Caco-2 (cell line): Measurements from ENCODE around the gene KLK10. TPM values are rescaled to one million over a fixed set of nuclear protein-coding genes. Genes with fewer than 3 reads are reported as not detected.
A peak's percentile ranks its signal among the peaks of the same experiment; 100 is the strongest.

Experiments
- Bru-seq: library from RNA; stranded (reverse); fragments of 400-500 nt; gene quantifications from one replicate; lab custom pipeline; 2021; lab: Mats Ljungman, UMichigan
- BruChase-seq, 2 experiments: library from RNA; stranded (reverse); fragments of 400-500 nt; gene quantifications; one replicate each; lab custom pipeline; 2021; lab: Mats Ljungman, UMichigan
- BruUV-seq: library from RNA; stranded (reverse); fragments of 400-500 nt; replicated peaks from 2 replicates; lab custom pipeline; 2021; lab: Mats Ljungman, UMichigan
- CTCF ChIA-PET: fragments of 300-600 bp; sonication (Branson Sonifier 250); formaldehyde crosslinking; loops from one replicate; lab custom pipeline; 2022; ENCODE audit warnings: antibody characterized with exemption; lab: Charles Lee
- POLR2A ChIA-PET: fragments of 300-600 bp; sonication (Branson Sonifier 250); formaldehyde crosslinking; loops from one replicate; lab custom pipeline; 2022; ENCODE audit warnings: antibody characterized with exemption; lab: Charles Lee
- DNase-seq, 2 experiments: peaks; one replicate each; pipeline versions ENCODE4 v3.0.0 to v3.0.0-alpha.2; 2020 to 2022
- H3K27me3 ChIP-seq: replicated peaks from 2 replicates; pipeline ENCODE4 v1.6.0; 2011; ENCODE audit warnings: low read length; ENCODE audit not compliant: control insufficient read depth, insufficient read depth
- H3K36me3 ChIP-seq: 2 replicates; pipeline ENCODE4 v1.5.1; 2011; ENCODE audit warnings: low read length; ENCODE audit not compliant: control insufficient read depth, insufficient read depth
- H3K4me1 ChIP-seq: fragments of 250-450 bp; sonication (Bioruptor Pico); 2 replicates; pipeline ENCODE4 v1.5.1; 2020; ENCODE audit warnings: mild to moderate bottlenecking
- H3K4me3 ChIP-seq: 2 replicates; pipeline ENCODE4 v1.5.1; 2011; ENCODE audit warnings: low read depth, mild to moderate bottlenecking, control low read depth, low read length
- H3K9me3 ChIP-seq: fragments of 250-450 bp; sonication (Bioruptor Pico); 2 replicates; pipeline ENCODE4 v1.5.1; 2020; ENCODE audit warnings: mild to moderate bottlenecking, moderate library complexity
- H3K27ac Mint-ChIP-seq: one replicate; pipeline ENCODE4 v1.8.0; 2022; ENCODE audit warnings: mixed read lengths; ENCODE audit not compliant: unreplicated experiment
- H3K27me3 Mint-ChIP-seq: one replicate; pipeline ENCODE4 v1.8.0; 2022; ENCODE audit warnings: mixed read lengths; ENCODE audit not compliant: insufficient read depth, unreplicated experiment
- H3K36me3 Mint-ChIP-seq: one replicate; pipeline ENCODE4 v1.8.0; 2022; ENCODE audit warnings: mild to moderate bottlenecking, mixed read lengths; ENCODE audit not compliant: insufficient read depth, unreplicated experiment
- H3K4me1 Mint-ChIP-seq: one replicate; pipeline ENCODE4 v1.8.0; 2022; ENCODE audit warnings: low read depth, mixed read lengths; ENCODE audit not compliant: unreplicated experiment
- H3K4me3 Mint-ChIP-seq: one replicate; pipeline ENCODE4 v1.8.0; 2022; ENCODE audit warnings: mild to moderate bottlenecking, moderate library complexity, mixed read lengths; ENCODE audit not compliant: unreplicated experiment
- H3K9me3 Mint-ChIP-seq: one replicate; pipeline ENCODE4 v1.8.0; 2022; ENCODE audit warnings: mixed read lengths; ENCODE audit not compliant: unreplicated experiment
- CTCF ChIP-seq, 2 experiments: fragments of 200-600 bp in 1 of 2; IDR thresholded peaks; 1 replicate in 1 of 2; 2 replicates in 1 of 2; pipeline versions ENCODE4 v1.5.1 to v1.8.0; 2011 to 2022; ENCODE audit warnings: antibody characterized with exemption in 1 of 2, control low read depth in 1 of 2, inconsistent platforms in 1 of 2, low read depth in 1 of 2, low read length in 1 of 2, mild to moderate bottlenecking in 1 of 2, moderate library complexity in 1 of 2; ENCODE audit not compliant: insufficient read depth in 1 of 2, severe bottlenecking in 1 of 2, unreplicated experiment in 1 of 2
- intact Hi-C: fragments of 100-400 bp; cut with micrococcal nuclease; formaldehyde crosslinking; loops from one replicate; pipeline ENCODE4 v1.10.0; 2022; ENCODE audit not compliant: unreplicated experiment
- long read RNA-seq: library from polyadenylated mRNA; stranded (forward); transcript quantifications from one replicate; pipeline ENCODE4 v2.0.0, GENCODE V29; 2022
- total RNA-seq: library from RNA; stranded (reverse); gene quantifications from 2 replicates; pipeline ENCODE4 v1.2.3, GENCODE V29; 2022

Gene KLK10
- not detected in 2 replicates for total RNA-seq
- not detected for Bru-seq, nascent RNA
- BruChase-seq, experiment 1, labeled RNA remaining after a 2-hour chase: not detected
- not detected for BruChase-seq, experiment 2, labeled RNA remaining after a 6-hour chase
- long read RNA-seq: 0 reads

GRCh38 chr19:51019544-51019925 lies at the start of gene KLK10:
KLK10 (minus strand) TSS chr19:51019709; CDS start chr19:51019130, 579 bp downstream.
- Histone ChIP-seq H3K36me3 (no peaks in the 10 kb centered on the region), H3K4me3 (peak within 1 kb of the TSS; percentile 17), H3K9me3 (no peaks in the 10 kb centered on the region), H3K4me1 (0 out of 2 replicates have a peak, but pooled peaks cover 4% of the 10 kb centered on the region), H3K27me3 (peaks cover 5% of the 10 kb centered on the region)
- Mint-ChIP-seq H3K27me3 (peaks cover 31% of the 10 kb centered on the region), H3K27ac (no peak within 1 kb of the TSS), H3K4me3 (peak within 1 kb of the TSS; percentile 60), H3K9me3 (no peaks in the 10 kb centered on the region), H3K4me1 (no peaks in the 10 kb centered on the region), H3K36me3 (no peaks in the 10 kb centered on the region)
- TF ChIP-seq CTCF (IDR thresholded peaks at IDR 0.05; ENCODE audit: insufficient read depth in 1 of 2, low read depth in 1 of 2, low read length in 1 of 2, severe bottlenecking in 1 of 2, unreplicated experiment in 1 of 2): no peak
- no peak for DNase-seq
- ChIA-PET CTCF (interaction anchor here (0.6 kb wide), 2 partner anchors 24 to 610 kb away, joined by 3 read pairs; no protein-coding TSS in a partner anchor), POLR2A (no interaction called here)
- BruUV-seq: no TSS peak
- intact Hi-C loops: no loop called here

GRCh38 chr19:51066393-51067186 lies 47.1 kb upstream of the KLK10 start:
- CTCF ChIA-PET: no interaction called here
- POLR2A ChIA-PET: no interaction called here
- BruUV-seq: no TSS peak
- DNase-seq: no peak
- intact Hi-C loops: no loop called here
- no peaks in the 10 kb centered on the region for H3K4me1 ChIP-seq
- Mint-ChIP-seq H3K27ac (no peak overlapping the region), H3K27me3 (peaks cover 5% of the 10 kb centered on the region), H3K4me3 (no peak overlapping the region), H3K4me1 (no peaks in the 10 kb centered on the region), H3K9me3 (peaks cover 3% of the 10 kb centered on the region), H3K36me3 (no peaks in the 10 kb centered on the region)
- H3K36me3 ChIP-seq: no peaks in the 10 kb centered on the region
- no peaks in the 10 kb centered on the region for H3K9me3 ChIP-seq
- no peak for TF ChIP-seq CTCF (IDR thresholded peaks at IDR 0.05; ENCODE audit: insufficient read depth in 1 of 2, low read depth in 1 of 2, low read length in 1 of 2, severe bottlenecking in 1 of 2, unreplicated experiment in 1 of 2)
- H3K4me3 ChIP-seq: no peak overlapping the region
- no peaks in the 10 kb centered on the region for H3K27me3 ChIP-seq

- TF ChIP-seq CTCF (IDR thresholded peaks at IDR 0.05; ENCODE audit: insufficient read depth in 1 of 2, low read depth in 1 of 2, low read length in 1 of 2, severe bottlenecking in 1 of 2, unreplicated experiment in 1 of 2): no peak
- Mint-ChIP-seq H3K27ac (no peak overlapping the region), H3K27me3 (peaks cover 14% of the 10 kb centered on the region), H3K9me3 (peaks cover 13% of the 10 kb centered on the region), H3K4me1 (no peaks in the 10 kb centered on the region), H3K36me3 (no peaks in the 10 kb centered on the region), H3K4me3 (peak overlapping the region; percentile 54)
- CTCF ChIA-PET: no interaction called here
- Histone ChIP-seq H3K27me3 (no peaks in the 10 kb centered on the region), H3K36me3 (no peaks in the 10 kb centered on the region), H3K4me3 (0 out of 2 replicates have a peak overlapping the region, but pooled peaks have one; percentile 1), H3K4me1 (no peaks in the 10 kb centered on the region), H3K9me3 (no peaks in the 10 kb centered on the region)
- intact Hi-C loops: no loop called here
- no peak for DNase-seq
- POLR2A ChIA-PET: no interaction called here
- no TSS peak for BruUV-seq
These were observed 45.9 kb upstream of the KLK10 start for GRCh38 chr19:51065221-51065960.
